IPS DF 4.7 (cell line): ENCODE results near the gene OPN1MW2.
"Not testable (repeated sequence)": the region's sequence is repeated elsewhere in the genome, so short reads cannot be mapped to it uniquely, and the experiment has no call there.

ENCODE experiments used
- DNase-seq: peaks from one replicate; pipeline ENCODE4 v3.0.0-alpha.2; 2013; ENCODE audit warnings: low spot score; ENCODE audit errors: extremely low read depth

Gene OPN1MW2

DNA sequence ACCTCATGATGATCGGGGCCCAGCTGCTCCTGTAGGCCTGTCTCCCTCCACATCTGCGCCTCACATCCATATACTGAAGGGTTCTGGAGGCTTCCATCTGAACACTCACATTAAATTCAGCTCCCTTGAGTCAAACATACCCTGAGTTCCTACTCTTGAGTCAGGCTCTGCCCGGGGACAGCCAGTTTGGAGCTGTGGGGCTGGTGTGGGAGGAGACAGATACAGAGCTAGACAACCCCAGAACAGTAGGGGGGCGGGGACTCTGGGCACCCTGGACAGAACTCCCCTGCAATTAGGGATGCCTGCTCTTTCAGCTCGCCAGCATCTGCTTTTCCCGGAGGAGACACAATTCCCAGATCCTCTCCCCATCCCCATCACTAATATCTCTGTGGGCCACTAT lies 43.5 kb downstream of the OPN1MW2 start:
- DNase-seq, result not testable (repeated sequence)

DNA sequence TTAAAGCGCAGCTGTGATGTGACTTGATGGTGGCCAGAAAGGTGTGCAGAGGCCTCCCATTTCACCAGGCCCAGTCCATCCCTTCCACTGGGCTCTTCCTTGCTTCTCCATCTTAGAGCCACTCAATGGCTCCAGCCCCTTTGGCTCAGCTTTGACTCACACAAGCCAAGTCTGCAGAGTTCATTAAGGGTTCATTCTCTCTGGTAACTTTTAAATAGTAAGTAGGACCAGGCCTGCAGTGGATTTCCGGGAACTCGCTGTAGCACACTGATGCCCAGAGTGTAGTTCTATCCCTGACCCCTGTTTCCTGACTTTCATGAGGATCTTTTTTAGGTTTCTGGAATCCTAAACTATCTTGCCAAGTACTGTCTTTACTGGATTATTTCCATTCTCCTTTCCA lies 49.7 kb downstream of the OPN1MW2 start:
- not testable (repeated sequence) for DNase-seq
